MM.1S (cell line): Measurements from ENCODE around the gene TCF19.
A peak's percentile ranks its signal among the peaks of the same experiment; 100 is the strongest.

Experiments
- DNase-seq: peaks from one replicate; pipeline ENCODE4 v3.0.0-alpha.2; 2015
- H2AFZ ChIP-seq: fragments of 300-600 bp; sonication (generic); 2 replicates; pipeline ENCODE4 v1.6.0; 2016; ENCODE audit warnings: antibody characterized with exemption, low read length
- H3F3A ChIP-seq: fragments of 300-600 bp; sonication (generic); 2 replicates; pipeline ENCODE4 v1.6.1; 2016; ENCODE audit warnings: mild to moderate bottlenecking, antibody characterized with exemption, low read length, moderate library complexity, mixed read lengths; ENCODE audit not compliant: insufficient read depth
- H3K27ac ChIP-seq: fragments of 300-600 bp; sonication (generic); 2 replicates; pipeline ENCODE4 v1.5.1; 2016; ENCODE audit warnings: mild to moderate bottlenecking, low read length
- H3K27me3 ChIP-seq: fragments of 300-600 bp; sonication (generic); replicated peaks from 2 replicates; pipeline ENCODE4 v1.6.0; 2016; ENCODE audit warnings: low read length; ENCODE audit not compliant: insufficient read depth
- H3K36me3 ChIP-seq: fragments of 300-600 bp; sonication (generic); replicated peaks from 2 replicates; pipeline ENCODE4 v1.6.1; 2016; ENCODE audit warnings: mild to moderate bottlenecking, low read length, mixed read lengths; ENCODE audit not compliant: insufficient read depth
- H3K4me1 ChIP-seq: fragments of 300-600 bp; sonication (generic); 2 replicates; pipeline ENCODE4 v1.6.1; 2016; ENCODE audit warnings: low read length, mixed read lengths
- H3K4me2 ChIP-seq: fragments of 300-600 bp; sonication (generic); 2 replicates; pipeline ENCODE4 v1.6.0; 2016; ENCODE audit warnings: low read depth, low read length
- H3K4me3 ChIP-seq: fragments of 300-600 bp; sonication (generic); 2 replicates; pipeline ENCODE4 v1.5.1; 2016; ENCODE audit warnings: low read length, mixed read lengths
- H3K79me2 ChIP-seq: fragments of 300-600 bp; sonication (generic); 2 replicates; pipeline ENCODE4 v1.6.1; 2016; ENCODE audit warnings: mixed run types, low read length, mixed read lengths
- H3K9ac ChIP-seq: fragments of 300-600 bp; sonication (generic); 2 replicates; pipeline ENCODE4 v1.6.1; 2016; ENCODE audit warnings: low read length, mixed read lengths
- H3K9me2 ChIP-seq: fragments of 300-600 bp; sonication (generic); replicated peaks from 2 replicates; pipeline ENCODE4 v1.6.1; 2016; ENCODE audit warnings: mild to moderate bottlenecking, low read length, mixed read lengths; ENCODE audit not compliant: insufficient read depth
- H3K9me3 ChIP-seq: fragments of 300-600 bp; sonication (generic); replicated peaks from 2 replicates; pipeline ENCODE4 v1.6.1; 2016; ENCODE audit warnings: mild to moderate bottlenecking, low read length, mixed read lengths; ENCODE audit not compliant: insufficient read depth
- H4K20me1 ChIP-seq: fragments of 300-600 bp; sonication (generic); 2 replicates; pipeline ENCODE4 v1.6.1; 2016; ENCODE audit warnings: mild to moderate bottlenecking, low read length, moderate library complexity, mixed read lengths; ENCODE audit not compliant: insufficient read depth
- EZH2 ChIP-seq: fragments of 300-600 bp; sonication (generic); optimal IDR thresholded peaks from 2 replicates; pipeline ENCODE3; 2017; ENCODE audit warnings: low read depth, mild to moderate bottlenecking, antibody characterized with exemption, low read length, mixed read lengths
- EZH2phosphoT487 ChIP-seq: fragments of 300-600 bp; sonication (generic); IDR thresholded peaks from 2 replicates; pipeline ENCODE4 v1.6.1; 2018; ENCODE audit warnings: antibody characterized with exemption, low read length
- TF ChIP-seq, protein P1 (sequence below): fragments of 300-600 bp; sonication (generic); IDR thresholded peaks from 2 replicates; pipeline ENCODE4 v1.5.1; 2016; ENCODE audit warnings: antibody characterized with exemption, low read length, mixed read lengths

The TCF19 gene

GRCh38 chr6:31114970-31115849, 43.2 kb upstream of the TCF19 start:
- H3K27ac ChIP-seq = no peak overlapping the region
- H3K79me2 ChIP-seq = no peaks in the 10 kb centered on the region
- H3F3A ChIP-seq = no peaks in the 10 kb centered on the region
- no peak overlapping the region for H3K4me2 ChIP-seq
- no peaks in the 10 kb centered on the region for H3K36me3 ChIP-seq
- no peak for DNase-seq
- TF ChIP-seq EZH2phosphoT487 = no peak
- TF ChIP-seq, protein P1, sequence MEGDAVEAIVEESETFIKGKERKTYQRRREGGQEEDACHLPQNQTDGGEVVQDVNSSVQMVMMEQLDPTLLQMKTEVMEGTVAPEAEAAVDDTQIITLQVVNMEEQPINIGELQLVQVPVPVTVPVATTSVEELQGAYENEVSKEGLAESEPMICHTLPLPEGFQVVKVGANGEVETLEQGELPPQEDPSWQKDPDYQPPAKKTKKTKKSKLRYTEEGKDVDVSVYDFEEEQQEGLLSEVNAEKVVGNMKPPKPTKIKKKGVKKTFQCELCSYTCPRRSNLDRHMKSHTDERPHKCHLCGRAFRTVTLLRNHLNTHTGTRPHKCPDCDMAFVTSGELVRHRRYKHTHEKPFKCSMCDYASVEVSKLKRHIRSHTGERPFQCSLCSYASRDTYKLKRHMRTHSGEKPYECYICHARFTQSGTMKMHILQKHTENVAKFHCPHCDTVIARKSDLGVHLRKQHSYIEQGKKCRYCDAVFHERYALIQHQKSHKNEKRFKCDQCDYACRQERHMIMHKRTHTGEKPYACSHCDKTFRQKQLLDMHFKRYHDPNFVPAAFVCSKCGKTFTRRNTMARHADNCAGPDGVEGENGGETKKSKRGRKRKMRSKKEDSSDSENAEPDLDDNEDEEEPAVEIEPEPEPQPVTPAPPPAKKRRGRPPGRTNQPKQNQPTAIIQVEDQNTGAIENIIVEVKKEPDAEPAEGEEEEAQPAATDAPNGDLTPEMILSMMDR = peak; percentile 11; the same call in 1 of the 2 replicates
- H3K4me1 ChIP-seq = no peaks in the 10 kb centered on the region
- H2AFZ ChIP-seq = no peak overlapping the region
- H3K9me3 ChIP-seq = no peaks in the 10 kb centered on the region
- no peaks in the 10 kb centered on the region for H4K20me1 ChIP-seq
- H3K4me3 ChIP-seq = no peak overlapping the region
- no peaks in the 10 kb centered on the region for H3K9me2 ChIP-seq
- H3K27me3 ChIP-seq = peaks cover 84% of the 10 kb centered on the region
- H3K9ac ChIP-seq = no peak overlapping the region

DNA sequence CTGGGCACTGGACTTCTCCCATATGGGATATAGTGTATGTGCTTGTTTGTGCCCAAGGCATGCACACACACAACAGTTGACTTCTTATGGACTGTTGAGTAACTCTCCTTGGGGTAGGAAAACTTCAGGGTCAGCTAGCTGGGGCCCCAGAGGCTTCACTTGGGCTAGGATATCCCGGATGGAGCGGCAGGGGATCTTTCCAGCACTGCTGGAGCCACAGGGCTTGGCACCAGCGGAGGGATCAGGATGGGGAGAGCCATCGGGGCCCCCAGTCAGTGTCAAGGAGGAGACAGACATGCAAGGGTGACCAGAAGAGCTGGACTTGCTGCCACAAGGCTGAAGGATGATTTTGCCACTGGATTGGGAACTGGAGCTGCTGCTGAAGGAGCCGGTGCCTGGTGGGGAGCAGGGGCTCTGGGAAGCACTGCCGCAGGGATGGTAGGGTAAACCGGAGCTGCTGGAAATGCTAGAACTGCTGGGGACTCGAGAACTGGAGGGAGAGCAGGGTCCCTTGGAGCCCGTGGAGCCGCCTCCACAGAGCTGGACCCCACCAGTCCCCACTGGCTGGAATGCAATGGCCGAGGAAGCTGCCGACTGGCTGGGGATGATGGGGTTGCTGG, 42.3 kb upstream of the TCF19 start:
- H4K20me1 ChIP-seq = no peaks in the 10 kb centered on the region
- no peak for DNase-seq
- no peaks in the 10 kb centered on the region for H3K9me2 ChIP-seq
- no peak overlapping the region for H2AFZ ChIP-seq
- no peak for TF ChIP-seq EZH2phosphoT487
- no peak for TF ChIP-seq EZH2
- TF ChIP-seq, protein P1 = no peak
- H3K4me3 ChIP-seq = no peak overlapping the region
- H3K27ac ChIP-seq = no peak overlapping the region
- no peaks in the 10 kb centered on the region for H3K4me1 ChIP-seq
- H3K4me2 ChIP-seq = no peak overlapping the region
- no peaks in the 10 kb centered on the region for H3K36me3 ChIP-seq
- no peaks in the 10 kb centered on the region for H3K9me3 ChIP-seq
- peaks cover 76% of the 10 kb centered on the region for H3K27me3 ChIP-seq
- no peaks in the 10 kb centered on the region for H3F3A ChIP-seq
- no peaks in the 10 kb centered on the region for H3K79me2 ChIP-seq
- H3K9ac ChIP-seq = no peak overlapping the region

DNA sequence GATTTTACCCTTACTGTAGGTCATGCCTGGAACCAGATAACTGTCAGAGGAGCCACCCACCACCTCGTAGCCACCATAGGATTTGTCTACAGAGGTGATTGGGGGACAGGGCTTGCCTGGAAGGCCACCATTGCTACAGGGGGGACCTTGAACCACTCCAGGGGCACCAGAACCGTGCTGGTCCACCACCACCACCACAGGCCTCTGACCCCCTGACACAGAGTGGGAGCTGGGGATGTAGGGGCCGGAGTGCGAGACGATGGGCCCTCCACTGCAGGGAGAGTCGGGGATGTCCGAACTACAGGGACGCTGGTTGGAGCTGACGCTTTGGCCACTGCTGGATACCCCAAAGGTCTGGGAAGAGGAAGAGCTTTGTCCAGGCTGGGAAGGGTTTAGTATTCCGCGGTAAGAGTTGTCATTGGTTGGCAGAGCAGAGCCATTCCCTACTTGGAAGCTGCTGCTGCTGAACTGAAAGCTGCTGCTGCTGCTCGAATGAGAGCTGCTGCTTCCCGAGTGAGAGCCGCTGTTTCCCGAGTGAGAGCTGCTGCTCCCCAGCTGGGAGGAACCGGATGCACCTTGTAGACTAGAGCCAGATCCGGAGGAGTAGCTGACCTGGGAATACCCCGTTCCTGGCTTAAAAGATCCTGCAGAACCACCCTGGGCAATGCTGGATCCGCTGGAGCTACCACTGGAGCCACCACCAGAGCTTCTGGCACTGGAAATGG, 41.6 kb upstream of the TCF19 start:
- H3K4me2 ChIP-seq = no peak overlapping the region
- no peak overlapping the region for H2AFZ ChIP-seq
- no peak overlapping the region for H3K4me3 ChIP-seq
- no peak for DNase-seq
- no peaks in the 10 kb centered on the region for H3K79me2 ChIP-seq
- H3K27me3 ChIP-seq = peaks cover 76% of the 10 kb centered on the region
- H3K36me3 ChIP-seq = no peaks in the 10 kb centered on the region
- no peaks in the 10 kb centered on the region for H3K9me3 ChIP-seq
- TF ChIP-seq EZH2 (no peak), EZH2phosphoT487 (no peak)
- TF ChIP-seq, protein P1 = no peak
- no peaks in the 10 kb centered on the region for H3K4me1 ChIP-seq
- no peaks in the 10 kb centered on the region for H3K9me2 ChIP-seq
- no peak overlapping the region for H3K9ac ChIP-seq
- H3K27ac ChIP-seq = no peak overlapping the region
- no peaks in the 10 kb centered on the region for H4K20me1 ChIP-seq
- no peaks in the 10 kb centered on the region for H3F3A ChIP-seq
